ENCODE results near the gene ASPDH. TPM values are rescaled to one million over a fixed set of nuclear protein-coding genes. Genes with fewer than 3 reads are reported as not detected.

ASPDH gene
- total and polyA plus RNA-seq, 2 of the 13 experiments (the other 11 are each of a cell fraction or from before 2014, with no cell fraction given) = 2.2 to 3.3 TPM

DNA sequence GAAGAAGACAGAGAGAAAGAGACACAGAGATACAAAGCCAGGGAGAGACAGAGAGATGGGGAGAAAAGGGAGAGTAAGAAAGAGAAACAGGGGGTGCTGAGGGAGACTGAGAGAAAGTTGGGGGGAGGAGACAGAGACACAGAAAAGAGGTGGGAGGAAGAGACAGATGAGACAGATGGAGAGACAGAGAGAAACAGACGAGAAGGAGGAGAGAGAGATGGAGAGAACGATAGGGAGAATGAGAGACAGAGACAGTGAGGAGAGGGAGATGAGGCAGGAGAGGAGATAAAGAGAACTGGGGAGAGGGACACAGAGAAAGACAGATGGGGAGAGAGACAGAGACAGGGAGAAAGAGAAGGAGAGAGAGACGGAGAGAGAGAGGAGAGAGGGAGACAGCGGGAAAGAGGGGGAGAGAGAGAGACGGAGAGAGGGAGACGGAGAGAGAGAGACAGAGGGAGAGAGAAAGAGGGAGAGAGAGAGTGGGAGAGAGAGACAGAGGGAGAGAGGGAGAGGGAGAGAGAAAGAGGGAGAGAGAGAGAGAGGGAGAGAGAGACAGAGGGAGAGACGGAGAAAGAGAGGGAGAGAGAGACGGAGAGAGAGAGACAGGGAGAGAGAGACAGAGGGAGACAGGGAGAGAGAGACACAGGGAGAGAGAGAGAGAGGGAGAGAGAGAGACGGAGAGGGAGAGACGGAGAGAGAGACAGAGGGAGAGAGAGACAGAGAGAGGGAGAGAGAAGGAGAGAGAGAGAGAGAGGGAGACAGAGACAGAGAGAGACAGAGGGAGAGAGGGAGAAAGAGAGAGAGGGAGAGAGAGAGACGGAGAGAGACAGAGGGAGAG lies 15.3 kb downstream of the ASPDH start:
- no TSS peak for BruUV-seq (replicated peaks)
- in situ Hi-C loops (cut with HindIII; ENCODE audit: extremely low pct_ligation_motif_present, low pct_unique_long_range_greater_than_20kb) = no loop called here
- CTCF ChIA-PET (ENCODE audit: low intra/inter-chr PET ratio, low total read pairs) = no interaction called here
- ATAC-seq (no peak), DNase-seq (ENCODE audit: low spot score) (no peak), FAIRE-seq (no peak)
- Histone ChIP-seq H3K4me1 (ENCODE audit: insufficient read depth, low read length) (peaks cover 11% of the 10 kb centered on the region), H3K27me3 (ENCODE audit: control insufficient read depth in 1 of 2, insufficient read depth in 2 of 2, low read length in 2 of 2) (peaks cover 3 to 8% of the 10 kb centered on the region in 2 experiments; a peak in 3 of 5 replicates), H4K20me1 (ENCODE audit: insufficient read depth, low read length) (no peaks in the 10 kb centered on the region), H3K4me2 (ENCODE audit: low read depth, low read length) (no peak overlapping the region), H3K27ac (ENCODE audit: extremely low read length, insufficient read depth, low read length) (no peak overlapping the region), H3K9me3 (ENCODE audit: low read length) (no peaks in the 10 kb centered on the region), H3K9ac (ENCODE audit: insufficient read depth, low read depth, low read length) (no peak overlapping the region), H3K4me3 (replicated peaks in 1 of 3; ENCODE audit: insufficient read depth in 1 of 3, low read depth in 2 of 3, low read length in 3 of 3) (no peak overlapping the region), H2AFZ (ENCODE audit: low read length) (no peak overlapping the region), H3K36me3 (replicated peaks in 1 of 2; ENCODE audit: control insufficient read depth in 1 of 2, insufficient read depth in 2 of 2, low read length in 2 of 2) (no peaks in the 10 kb centered on the region), H3K79me2 (ENCODE audit: insufficient read depth, low read length) (no peaks in the 10 kb centered on the region)
- TF ChIP-seq TBP (CRISPR knock-in tag; IDR thresholded peaks at IDR 0.05) (no peak), GMEB2 (CRISPR knock-in tag; IDR thresholded peaks at IDR 0.05; ENCODE audit: low read depth) (no peak), IRX3 (CRISPR knock-in tag; IDR thresholded peaks at IDR 0.05; ENCODE audit: borderline replicate concordance, low read depth) (no peak), CBFB (CRISPR knock-in tag; IDR thresholded peaks at IDR 0.05) (no peak), ZNF766 (CRISPR knock-in tag; IDR thresholded peaks at IDR 0.05; ENCODE audit: borderline replicate concordance) (no peak), E2F2 (CRISPR knock-in tag; IDR thresholded peaks at IDR 0.05; ENCODE audit: borderline replicate concordance) (no peak)
- TF ChIP-seq, protein P1, sequence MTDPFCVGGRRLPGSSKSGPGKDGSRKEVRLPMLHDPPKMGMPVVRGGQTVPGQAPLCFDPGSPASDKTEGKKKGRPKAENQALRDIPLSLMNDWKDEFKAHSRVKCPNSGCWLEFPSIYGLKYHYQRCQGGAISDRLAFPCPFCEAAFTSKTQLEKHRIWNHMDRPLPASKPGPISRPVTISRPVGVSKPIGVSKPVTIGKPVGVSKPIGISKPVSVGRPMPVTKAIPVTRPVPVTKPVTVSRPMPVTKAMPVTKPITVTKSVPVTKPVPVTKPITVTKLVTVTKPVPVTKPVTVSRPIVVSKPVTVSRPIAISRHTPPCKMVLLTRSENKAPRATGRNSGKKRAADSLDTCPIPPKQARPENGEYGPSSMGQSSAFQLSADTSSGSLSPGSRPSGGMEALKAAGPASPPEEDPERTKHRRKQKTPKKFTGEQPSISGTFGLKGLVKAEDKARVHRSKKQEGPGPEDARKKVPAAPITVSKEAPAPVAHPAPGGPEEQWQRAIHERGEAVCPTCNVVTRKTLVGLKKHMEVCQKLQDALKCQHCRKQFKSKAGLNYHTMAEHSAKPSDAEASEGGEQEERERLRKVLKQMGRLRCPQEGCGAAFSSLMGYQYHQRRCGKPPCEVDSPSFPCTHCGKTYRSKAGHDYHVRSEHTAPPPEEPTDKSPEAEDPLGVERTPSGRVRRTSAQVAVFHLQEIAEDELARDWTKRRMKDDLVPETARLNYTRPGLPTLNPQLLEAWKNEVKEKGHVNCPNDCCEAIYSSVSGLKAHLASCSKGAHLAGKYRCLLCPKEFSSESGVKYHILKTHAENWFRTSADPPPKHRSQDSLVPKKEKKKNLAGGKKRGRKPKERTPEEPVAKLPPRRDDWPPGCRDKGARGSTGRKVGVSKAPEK (CRISPR knock-in tag; IDR thresholded peaks at IDR 0.05; ENCODE audit: borderline replicate concordance) = no peak
- 33% methylated on average over 11 of the region's 11 CpGs for WGBS (ENCODE audit: low lambda C conversion rate)
- intact Hi-C loops (cut with micrococcal nuclease; ENCODE audit: unreplicated experiment) = no loop called here
- POLR2A ChIA-PET = no interaction called here
